SJSA1 (cell line): ENCODE data around the gene CMBL. TPM values are rescaled to one million over a fixed set of nuclear protein-coding genes. Genes with fewer than 3 reads are reported as not detected.
"Not testable (repeated sequence)": the region's sequence is repeated elsewhere in the genome, so short reads cannot be mapped to it uniquely, and the experiment has no call there.

Source experiments
- DNase-seq, 2 experiments: peaks; one replicate each; pipeline ENCODE4 v3.0.0-alpha.2; 2015 to 2020; ENCODE audit warnings: low spot score in 2 of 2, low read depth in 1 of 2
- H3K27ac ChIP-seq: fragments of 250-450 bp; sonication (Bioruptor Pico); 2 replicates; pipeline ENCODE4 v1.5.1; 2020; ENCODE audit warnings: mild to moderate bottlenecking, moderate library complexity
- H3K27me3 ChIP-seq: fragments of 250-450 bp; sonication (Bioruptor Pico); replicated peaks from 2 replicates; pipeline ENCODE4 v1.5.1; 2020; ENCODE audit warnings: mild to moderate bottlenecking, moderate library complexity
- H3K36me3 ChIP-seq: fragments of 250-450 bp; sonication (Bioruptor Pico); 2 replicates; pipeline ENCODE4 v1.5.1; 2020; ENCODE audit warnings: mild to moderate bottlenecking
- H3K4me1 ChIP-seq: fragments of 250-450 bp; sonication (Bioruptor Pico); replicated peaks from 2 replicates; pipeline ENCODE4 v1.6.1; 2021; ENCODE audit warnings: mild to moderate bottlenecking
- H3K4me3 ChIP-seq: fragments of 250-450 bp; sonication (Bioruptor Pico); 2 replicates; pipeline ENCODE4 v1.5.1; 2020; ENCODE audit warnings: mild to moderate bottlenecking
- H3K9me3 ChIP-seq: fragments of 250-450 bp; sonication (Bioruptor Pico); replicated peaks from 2 replicates; pipeline ENCODE4 v1.5.1; 2020; ENCODE audit warnings: mild to moderate bottlenecking
- total RNA-seq: library from RNA; depleted of rRNA; stranded (reverse); fragments of >200 nt; shearing (Covaris generic); gene quantifications from 2 replicates; pipeline ENCODE4 v1.2.3, GENCODE V29; 2014

The CMBL gene
- total RNA-seq, 1 experiment from 2014 or later: 1.4 TPM

DNA sequence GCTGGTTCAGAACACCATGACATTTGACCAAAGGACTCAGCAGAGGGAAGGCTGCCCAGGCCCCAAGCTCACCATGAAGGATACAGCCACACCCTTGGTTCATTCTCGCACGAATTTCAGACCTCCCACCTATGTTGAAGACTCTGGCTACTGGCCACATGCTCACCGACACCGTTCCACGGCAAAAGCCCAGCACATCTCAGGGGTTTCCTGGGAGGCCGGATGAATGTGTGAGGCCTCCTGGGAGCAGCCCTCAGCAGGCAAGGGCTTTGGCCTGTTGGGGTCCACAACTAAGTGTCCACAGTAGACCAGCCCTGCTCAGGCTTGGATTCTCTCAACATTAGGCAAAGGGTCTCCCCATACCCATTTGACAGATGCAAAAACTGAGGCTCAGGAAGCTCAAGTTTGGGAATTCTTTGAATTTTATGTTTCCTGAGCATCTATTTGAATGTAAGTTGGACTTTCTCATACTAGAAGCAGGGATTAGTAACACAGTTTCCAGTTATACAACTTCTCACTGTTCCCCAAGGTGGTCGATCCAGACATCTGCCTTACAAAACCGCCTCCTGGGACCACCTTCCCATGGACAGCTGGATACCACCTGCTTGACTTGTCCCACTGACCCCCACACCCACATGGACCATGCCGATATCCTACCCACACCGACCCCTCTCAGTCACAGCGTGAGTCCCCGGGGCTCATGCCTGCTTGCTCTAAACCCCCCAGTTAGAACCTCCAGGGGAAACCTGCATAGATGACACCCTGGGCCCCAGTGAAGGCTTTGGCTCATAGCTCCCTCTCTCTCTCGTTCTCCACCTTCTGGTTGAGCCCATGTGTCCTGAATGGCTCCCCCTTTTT, 29.7 kb downstream of the CMBL start:
- H3K4me3 ChIP-seq: no peak overlapping the region
- peaks cover 3% of the 10 kb centered on the region; the same call in 1 of the 2 replicates for H3K4me1 ChIP-seq
- no peak overlapping the region for H3K27ac ChIP-seq
- H3K9me3 ChIP-seq: no peaks in the 10 kb centered on the region
- DNase-seq: no peak
- no peaks in the 10 kb centered on the region for H3K27me3 ChIP-seq
- no peaks in the 10 kb centered on the region for H3K36me3 ChIP-seq

DNA sequence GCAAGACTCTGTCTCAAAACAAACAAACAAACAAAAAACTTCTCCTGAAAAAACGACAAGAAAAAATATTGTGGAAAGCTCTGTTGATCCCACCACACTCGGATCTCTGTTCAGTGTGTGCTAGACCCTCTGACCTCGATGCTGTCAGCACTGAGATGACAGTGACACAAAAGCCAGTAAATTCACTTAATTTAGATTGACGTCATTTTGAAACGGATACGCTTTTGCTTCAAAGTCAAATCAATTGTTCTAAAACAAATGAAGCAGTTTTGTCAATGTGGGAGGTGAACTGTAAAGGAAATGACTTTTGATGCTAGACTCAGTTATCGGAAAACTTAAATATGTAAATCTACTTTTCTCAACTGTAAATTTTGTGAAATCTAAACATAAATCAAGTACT, 31.0 kb downstream of the CMBL start:
- H3K36me3 ChIP-seq: no peaks in the 10 kb centered on the region
- no peaks in the 10 kb centered on the region for H3K9me3 ChIP-seq
- H3K4me3 ChIP-seq: no peak overlapping the region
- no peaks in the 10 kb centered on the region for H3K27me3 ChIP-seq
- H3K4me1 ChIP-seq: peaks cover 10% of the 10 kb centered on the region
- H3K27ac ChIP-seq: no peak overlapping the region
- DNase-seq: no peak

DNA sequence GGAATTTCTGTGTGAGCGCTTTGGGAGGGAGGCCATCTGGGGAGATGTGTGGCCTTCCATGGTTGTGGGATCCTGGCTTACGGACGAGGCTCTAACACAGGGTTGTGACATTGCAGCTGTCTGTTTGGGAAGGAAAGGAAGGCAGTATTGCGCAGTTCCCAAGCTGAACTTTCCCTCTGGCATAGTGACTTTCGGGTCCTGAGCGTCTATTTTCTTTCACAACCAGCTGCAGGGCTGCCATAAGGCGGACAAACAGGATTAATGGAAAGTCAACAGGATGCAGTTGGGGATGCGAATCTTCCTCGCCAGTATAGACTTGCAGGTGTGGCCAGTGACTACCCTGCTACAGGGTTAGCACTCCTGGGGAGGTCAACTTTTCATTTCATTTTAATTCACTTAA, 31.7 kb downstream of the CMBL start:
- no peak for DNase-seq
- H3K27me3 ChIP-seq: no peaks in the 10 kb centered on the region
- no peak overlapping the region for H3K27ac ChIP-seq
- H3K9me3 ChIP-seq: no peaks in the 10 kb centered on the region
- H3K4me1 ChIP-seq: peaks cover 10% of the 10 kb centered on the region
- no peak overlapping the region for H3K4me3 ChIP-seq
- no peaks in the 10 kb centered on the region for H3K36me3 ChIP-seq

DNA sequence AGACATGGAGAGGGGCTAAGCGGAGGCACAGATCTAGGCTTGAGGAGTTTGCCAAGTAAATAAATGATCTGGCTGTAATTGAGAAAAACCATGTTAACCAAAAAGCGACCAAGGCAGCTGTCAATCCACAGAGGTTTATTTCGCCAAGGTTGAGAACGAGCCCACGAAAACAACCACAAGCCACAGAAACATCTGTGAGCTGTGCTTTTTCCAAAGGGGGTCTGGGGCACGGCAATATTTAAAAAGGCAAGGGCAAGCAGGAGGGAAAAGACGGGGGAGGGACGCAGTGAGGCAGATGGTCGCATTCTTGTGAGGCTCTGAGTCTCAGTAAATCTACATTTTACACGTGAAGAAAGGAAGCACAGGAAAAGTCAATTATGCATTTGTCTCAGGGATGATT, 32.2 kb downstream of the CMBL start:
- no peak overlapping the region for H3K4me3 ChIP-seq
- no peaks in the 10 kb centered on the region for H3K9me3 ChIP-seq
- H3K4me1 ChIP-seq: peaks cover 10% of the 10 kb centered on the region
- no peaks in the 10 kb centered on the region for H3K36me3 ChIP-seq
- no peak for DNase-seq
- H3K27me3 ChIP-seq: no peaks in the 10 kb centered on the region
- no peak overlapping the region for H3K27ac ChIP-seq

DNA sequence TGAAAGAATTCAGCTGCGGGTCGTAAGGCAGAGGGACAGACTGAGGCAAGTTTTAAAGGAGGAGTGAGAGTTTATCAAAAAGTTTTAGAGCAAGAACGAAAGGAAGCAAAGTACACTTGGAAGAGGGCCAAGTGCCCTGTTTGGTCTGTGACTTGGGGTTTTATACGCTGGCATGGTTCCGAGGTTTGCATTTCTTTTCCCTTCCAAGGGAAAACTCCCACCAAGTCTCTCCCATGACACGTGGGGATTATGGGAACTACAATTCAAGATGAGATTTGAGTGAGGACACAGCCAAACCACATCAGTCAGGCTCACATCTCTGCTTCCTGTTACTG, 34.9 kb downstream of the CMBL start:
- DNase-seq: peak in 1 of 2 experiments; percentile 35
- H3K4me3 ChIP-seq, H3K36me3 ChIP-seq, H3K9me3 ChIP-seq, H3K27me3 ChIP-seq, H3K27ac ChIP-seq: not testable (repeated sequence)
- H3K4me1 ChIP-seq: peaks cover 11% of the 10 kb centered on the region

DNA sequence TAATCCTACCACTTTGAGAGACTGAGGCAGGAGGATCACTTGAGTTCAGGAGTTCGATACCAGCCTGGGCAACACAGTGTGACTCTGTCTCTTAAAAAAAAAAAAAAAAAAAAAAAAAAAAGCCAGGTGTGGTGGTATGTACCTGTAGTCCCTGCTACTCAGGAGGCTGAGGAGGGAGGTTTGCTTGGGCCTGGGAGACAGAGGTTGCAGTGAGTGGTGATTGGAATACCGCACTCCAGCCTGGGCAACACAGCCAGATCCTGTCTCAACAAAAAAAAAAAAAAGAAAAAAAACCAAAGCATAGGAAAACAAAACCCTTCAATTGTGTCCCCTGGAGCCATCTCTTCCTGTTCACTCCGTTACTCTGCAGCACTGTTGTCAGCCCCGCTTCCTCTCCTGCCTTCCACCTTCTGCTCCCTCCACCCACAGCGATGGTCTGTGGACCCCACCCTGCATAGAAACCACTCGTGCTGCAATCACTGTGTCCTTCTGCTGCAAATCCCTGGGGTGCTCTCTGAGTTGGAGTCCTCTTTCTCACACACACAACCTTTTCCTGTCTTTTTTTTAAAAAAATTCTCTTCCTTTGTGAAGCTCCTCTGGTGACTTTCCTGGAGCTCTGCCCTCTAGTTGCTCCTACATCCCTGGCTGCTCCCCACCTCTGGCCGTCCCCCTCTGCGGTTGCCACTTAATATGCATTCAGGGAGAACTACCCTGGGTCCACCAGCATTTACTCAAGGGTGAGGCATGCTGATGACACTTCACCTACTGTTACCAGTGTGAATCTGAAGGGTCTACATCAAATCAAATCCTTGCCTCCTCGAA, 35.4 kb downstream of the CMBL start:
- no peaks in the 10 kb centered on the region for H3K36me3 ChIP-seq
- H3K27ac ChIP-seq: no peak overlapping the region
- no peak for DNase-seq
- H3K9me3 ChIP-seq: no peaks in the 10 kb centered on the region
- peaks cover 16% of the 10 kb centered on the region for H3K4me1 ChIP-seq
- no peaks in the 10 kb centered on the region for H3K27me3 ChIP-seq
- H3K4me3 ChIP-seq: no peak overlapping the region

DNA sequence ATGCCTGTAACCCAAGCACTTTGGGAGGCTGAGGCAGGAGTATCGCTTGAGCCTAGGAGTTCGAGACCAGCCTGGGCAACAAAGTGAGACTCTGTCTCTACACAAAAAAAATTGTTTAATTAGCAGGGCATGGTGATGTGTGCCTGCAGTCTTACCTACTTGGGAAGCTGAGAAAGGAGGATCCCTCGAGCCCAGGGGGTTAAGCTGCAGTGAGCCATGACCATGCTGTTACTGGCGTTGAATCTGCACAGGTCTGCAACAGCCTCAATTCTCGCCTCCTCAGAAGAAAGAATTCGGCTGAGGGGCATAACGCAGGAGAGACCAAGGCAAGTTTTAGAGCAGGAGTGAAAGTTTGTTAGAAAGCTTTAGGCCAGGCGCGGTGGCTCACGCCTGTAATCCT, 39.6 kb downstream of the CMBL start:
- Histone ChIP-seq H3K27me3 (no peaks in the 10 kb centered on the region), H3K4me3 (no peak overlapping the region), H3K4me1 (peaks cover 19% of the 10 kb centered on the region), H3K9me3 (no peaks in the 10 kb centered on the region), H3K36me3 (peaks cover 35% of the 10 kb centered on the region), H3K27ac (no peak overlapping the region)
- no peak for DNase-seq

DNA sequence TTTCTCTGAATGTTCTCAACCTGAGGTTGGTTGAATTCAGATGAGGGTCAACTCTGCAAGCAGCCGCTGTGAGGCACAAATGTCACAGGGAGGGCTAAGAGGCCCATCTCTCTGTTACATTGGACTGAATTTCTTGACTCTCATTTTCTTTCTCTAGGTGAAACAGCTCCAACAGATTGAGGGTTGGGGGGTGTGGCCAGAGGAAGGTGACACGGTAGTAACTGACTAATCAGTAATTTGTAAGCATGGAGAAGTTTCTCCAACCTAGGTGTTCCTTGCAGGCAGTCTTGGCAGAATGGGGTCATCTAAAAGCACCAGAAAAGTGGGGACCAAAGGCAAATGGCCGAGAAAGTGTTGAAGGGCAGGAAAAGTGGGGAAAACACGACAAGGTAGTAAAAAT, 40.9 kb downstream of the CMBL start:
- H3K9me3 ChIP-seq: no peaks in the 10 kb centered on the region
- no peak for DNase-seq
- H3K4me3 ChIP-seq: no peak overlapping the region
- H3K36me3 ChIP-seq: peaks cover 47% of the 10 kb centered on the region
- no peaks in the 10 kb centered on the region for H3K27me3 ChIP-seq
- no peak overlapping the region for H3K27ac ChIP-seq
- peaks cover 12% of the 10 kb centered on the region for H3K4me1 ChIP-seq

DNA sequence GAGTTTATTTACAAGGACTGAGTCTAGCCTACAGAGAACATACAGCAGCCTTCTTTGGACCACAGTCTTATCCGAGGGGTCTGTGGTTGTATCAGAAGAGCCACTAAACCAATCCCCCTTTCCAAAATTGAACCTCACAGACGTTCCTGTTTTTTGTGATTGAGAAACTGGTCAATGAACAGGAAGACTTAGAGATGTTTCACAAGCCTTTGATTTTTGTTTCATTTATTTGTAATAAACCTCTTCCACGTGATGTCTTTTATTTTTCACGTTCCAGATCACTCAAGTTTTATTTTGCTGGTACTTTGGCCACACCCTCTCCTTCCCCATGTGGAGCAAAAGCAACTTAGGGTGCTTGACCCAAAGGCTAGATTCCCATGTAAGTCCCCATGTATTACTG, 41.6 kb downstream of the CMBL start:
- Histone ChIP-seq H3K36me3 (peaks cover 54% of the 10 kb centered on the region), H3K27ac (no peak overlapping the region), H3K9me3 (no peaks in the 10 kb centered on the region), H3K4me3 (no peak overlapping the region), H3K4me1 (peaks cover 15% of the 10 kb centered on the region), H3K27me3 (no peaks in the 10 kb centered on the region)
- no peak for DNase-seq

DNA sequence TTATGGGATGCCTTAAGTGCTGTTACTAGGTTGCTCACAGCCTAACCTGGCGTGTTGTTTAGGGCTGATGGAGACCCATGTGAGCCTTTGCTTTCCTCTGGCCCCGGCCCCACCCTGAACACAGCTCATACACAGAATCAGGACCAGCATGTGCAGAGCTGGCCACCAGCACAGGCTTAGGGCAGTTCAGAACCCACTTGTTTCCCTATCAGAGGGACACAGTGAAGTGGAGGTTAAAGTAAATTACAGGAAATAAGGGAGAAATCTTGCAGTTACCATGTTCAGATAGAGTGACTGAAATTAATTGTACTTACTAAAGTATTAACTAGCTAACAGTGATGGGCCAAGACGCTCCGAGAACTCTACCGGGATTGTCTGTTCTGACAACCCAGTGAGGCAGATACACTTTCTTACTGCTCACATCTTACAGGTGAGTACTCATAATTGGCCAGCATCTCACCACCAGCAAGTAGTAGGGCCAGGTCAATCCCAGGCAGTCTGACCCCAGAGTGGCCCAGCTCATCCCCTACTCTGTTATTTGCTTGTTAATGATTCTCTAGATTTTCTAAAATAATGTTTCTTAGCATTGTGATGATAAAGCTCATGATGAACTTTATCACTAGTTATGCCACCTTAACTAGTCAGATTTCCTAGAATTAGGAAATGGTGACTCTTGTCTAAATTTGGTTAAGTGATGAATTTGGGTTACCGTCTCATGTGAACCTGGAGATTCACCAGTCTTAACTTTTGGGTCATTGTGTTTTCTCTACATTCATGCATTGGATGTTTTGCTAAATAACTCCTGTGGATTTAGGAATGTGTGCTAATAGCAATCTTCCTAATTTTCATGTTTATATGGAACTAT, 42.2 kb downstream of the CMBL start:
- Histone ChIP-seq H3K27ac (no peak overlapping the region), H3K36me3 (peaks cover 61% of the 10 kb centered on the region), H3K4me3 (no peak overlapping the region)

DNA sequence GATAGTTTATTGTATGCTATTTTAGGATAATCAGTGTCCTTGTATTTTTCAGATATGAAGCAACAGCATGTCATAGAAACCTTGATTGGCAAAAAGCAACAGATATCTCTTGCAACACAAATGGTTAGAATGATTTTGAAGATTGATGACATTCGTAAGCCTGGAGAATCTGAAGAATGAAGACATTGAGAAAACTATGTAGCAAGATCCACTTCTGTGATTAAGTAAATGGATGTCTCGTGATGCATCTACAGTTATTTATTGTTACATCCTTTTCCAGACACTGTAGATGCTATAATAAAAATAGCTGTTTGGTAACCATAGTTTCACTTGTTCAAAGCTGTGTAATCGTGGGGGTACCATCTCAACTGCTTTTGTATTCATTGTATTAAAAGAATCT, 43.1 kb downstream of the CMBL start:
- Histone ChIP-seq H3K27me3 (no peaks in the 10 kb centered on the region), H3K36me3 (peaks cover 70% of the 10 kb centered on the region), H3K4me1 (peaks cover 28% of the 10 kb centered on the region), H3K4me3 (no peak overlapping the region), H3K9me3 (no peaks in the 10 kb centered on the region), H3K27ac (no peak overlapping the region)
- DNase-seq: no peak

More for the DNA sequence above, 42.2 kb downstream of the CMBL start:
- Histone ChIP-seq H3K4me1 (peaks cover 20% of the 10 kb centered on the region), H3K9me3 (no peaks in the 10 kb centered on the region), H3K27me3 (no peaks in the 10 kb centered on the region)
- DNase-seq: no peak

DNA sequence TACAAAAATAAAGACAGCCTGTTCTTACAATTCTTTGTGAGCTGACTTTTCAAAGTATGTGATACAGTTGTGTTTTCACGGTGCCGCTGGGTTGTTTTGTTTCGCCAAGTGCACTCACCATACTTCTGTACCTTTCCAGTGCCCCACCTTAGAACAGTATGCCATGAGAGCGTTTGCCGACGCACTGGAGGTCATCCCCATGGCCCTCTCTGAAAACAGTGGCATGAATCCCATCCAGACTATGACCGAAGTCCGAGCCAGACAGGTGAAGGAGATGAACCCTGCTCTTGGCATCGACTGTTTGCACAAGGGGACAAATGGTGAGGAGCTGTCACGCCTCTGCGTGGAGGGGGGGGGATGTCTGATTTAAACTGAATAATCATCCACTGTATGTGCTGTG, 44.7 kb downstream of the CMBL start:
- H3K9me3 ChIP-seq: no peaks in the 10 kb centered on the region
- H3K4me3 ChIP-seq: no peak overlapping the region
- no peak for DNase-seq
- H3K27me3 ChIP-seq: no peaks in the 10 kb centered on the region
- H3K27ac ChIP-seq: no peak overlapping the region
- H3K36me3 ChIP-seq: peaks cover 86% of the 10 kb centered on the region
- peaks cover 33% of the 10 kb centered on the region for H3K4me1 ChIP-seq

DNA sequence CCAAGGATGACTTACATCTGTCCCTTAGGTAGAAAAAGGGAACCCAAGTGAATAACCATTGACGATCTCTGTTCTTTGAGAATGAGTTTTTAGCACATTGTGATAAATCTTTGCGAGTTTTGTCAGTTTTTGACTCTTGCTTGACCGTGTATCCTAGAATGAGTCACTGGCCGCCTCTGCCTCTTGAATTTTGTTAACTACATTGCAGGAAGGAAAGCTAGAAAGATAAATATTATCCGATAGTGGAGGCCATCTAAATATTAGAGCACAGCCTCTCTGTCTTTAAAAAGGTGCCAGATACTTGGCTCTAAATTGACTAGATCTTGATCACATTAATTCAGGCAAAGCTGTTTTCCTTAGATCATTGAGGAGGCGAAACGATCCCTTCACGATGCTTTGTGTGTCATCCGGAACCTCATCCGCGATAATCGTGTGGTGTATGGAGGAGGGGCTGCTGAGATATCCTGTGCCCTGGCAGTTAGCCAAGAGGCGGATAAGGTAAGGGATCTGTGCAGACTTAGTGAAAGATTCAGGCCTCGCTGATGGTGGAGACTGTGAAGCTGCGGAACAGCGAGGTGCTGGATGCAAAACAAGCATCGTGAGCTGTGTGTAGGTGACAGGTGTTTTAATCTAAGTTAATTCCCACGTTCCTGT, 45.5 kb downstream of the CMBL start:
- no peaks in the 10 kb centered on the region for H3K9me3 ChIP-seq
- no peak for DNase-seq
- no peak overlapping the region for H3K4me3 ChIP-seq
- H3K4me1 ChIP-seq: peaks cover 27% of the 10 kb centered on the region
- no peaks in the 10 kb centered on the region for H3K27me3 ChIP-seq
- H3K36me3 ChIP-seq: peaks cover 93% of the 10 kb centered on the region
- no peak overlapping the region for H3K27ac ChIP-seq
